Chondrocyte (in vitro differentiated cells): ENCODE data around the gene CRYGN. TPM values are rescaled to one million over a fixed set of nuclear protein-coding genes. Genes with fewer than 3 reads are reported as not detected.

Experiments used
- DNase-seq: peaks from one replicate; pipeline ENCODE4 v3.0.0; 2021; ENCODE audit warnings: mixed read lengths, low spot score
- H3K27ac Mint-ChIP-seq: one replicate; pipeline ENCODE4 v1.8.0; 2021; ENCODE audit warnings: mild to moderate bottlenecking, moderate library complexity, mixed read lengths; ENCODE audit not compliant: unreplicated experiment
- H3K27me3 Mint-ChIP-seq: 2 replicates; pipeline ENCODE4 v1.8.0; 2021; ENCODE audit warnings: low read depth, mixed read lengths
- H3K36me3 Mint-ChIP-seq: 2 replicates; pipeline ENCODE4 v1.8.0; 2021; ENCODE audit warnings: low read depth, mixed read lengths
- H3K4me1 Mint-ChIP-seq: 2 replicates; pipeline ENCODE4 v1.8.0; 2021; ENCODE audit warnings: low read depth, mild to moderate bottlenecking, mixed read lengths
- H3K4me3 Mint-ChIP-seq: one replicate; pipeline ENCODE4 v1.8.0; 2021; ENCODE audit warnings: mild to moderate bottlenecking, moderate library complexity, mixed read lengths; ENCODE audit not compliant: unreplicated experiment
- H3K9me3 Mint-ChIP-seq: 2 replicates; pipeline ENCODE4 v1.8.0; 2021; ENCODE audit warnings: low read depth, mixed read lengths
- total RNA-seq: library from RNA; stranded (reverse); gene quantifications from 3 replicates; pipeline ENCODE4 v1.2.1, GENCODE V29; 2021
- TF ChIP-seq, protein P1 (sequence below): fragments of 200-600 bp; sonication (generic); IDR thresholded peaks from 2 replicates; pipeline ENCODE4 v1.5.0; 2021; ENCODE audit warnings: antibody characterized with exemption, mild to moderate bottlenecking, moderate library complexity

CRYGN gene
- total RNA-seq, 1 donor from 2014 or later, result not detected

DNA sequence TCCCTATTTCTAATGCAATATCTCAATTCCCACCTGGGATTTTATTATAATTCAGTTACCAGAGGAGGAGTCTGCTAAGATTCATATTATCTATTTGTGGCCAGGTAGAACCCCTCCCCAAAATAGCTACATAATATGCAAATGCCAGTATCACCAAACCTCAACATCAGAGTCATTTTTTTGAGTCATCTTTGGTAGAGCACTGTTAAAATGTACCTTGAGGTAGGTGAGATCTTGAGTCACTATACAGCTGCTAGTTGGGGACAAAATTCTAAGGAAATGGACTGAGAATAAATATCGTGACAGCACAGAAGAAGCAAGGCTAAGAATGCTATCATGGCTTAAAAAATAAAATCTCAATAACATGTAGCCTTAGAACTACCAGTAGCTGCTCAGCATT lies 4.7 kb upstream of the CRYGN start:
- peaks cover 2% of the 10 kb centered on the region for H3K27me3 Mint-ChIP-seq
- no peak overlapping the region for H3K27ac Mint-ChIP-seq
- peaks cover 23% of the 10 kb centered on the region for H3K4me1 Mint-ChIP-seq
- H3K36me3 Mint-ChIP-seq, result no peaks in the 10 kb centered on the region
- H3K4me3 Mint-ChIP-seq, result no peak overlapping the region
- no peak for DNase-seq
- no peaks in the 10 kb centered on the region for H3K9me3 Mint-ChIP-seq
- TF ChIP-seq, protein P1, sequence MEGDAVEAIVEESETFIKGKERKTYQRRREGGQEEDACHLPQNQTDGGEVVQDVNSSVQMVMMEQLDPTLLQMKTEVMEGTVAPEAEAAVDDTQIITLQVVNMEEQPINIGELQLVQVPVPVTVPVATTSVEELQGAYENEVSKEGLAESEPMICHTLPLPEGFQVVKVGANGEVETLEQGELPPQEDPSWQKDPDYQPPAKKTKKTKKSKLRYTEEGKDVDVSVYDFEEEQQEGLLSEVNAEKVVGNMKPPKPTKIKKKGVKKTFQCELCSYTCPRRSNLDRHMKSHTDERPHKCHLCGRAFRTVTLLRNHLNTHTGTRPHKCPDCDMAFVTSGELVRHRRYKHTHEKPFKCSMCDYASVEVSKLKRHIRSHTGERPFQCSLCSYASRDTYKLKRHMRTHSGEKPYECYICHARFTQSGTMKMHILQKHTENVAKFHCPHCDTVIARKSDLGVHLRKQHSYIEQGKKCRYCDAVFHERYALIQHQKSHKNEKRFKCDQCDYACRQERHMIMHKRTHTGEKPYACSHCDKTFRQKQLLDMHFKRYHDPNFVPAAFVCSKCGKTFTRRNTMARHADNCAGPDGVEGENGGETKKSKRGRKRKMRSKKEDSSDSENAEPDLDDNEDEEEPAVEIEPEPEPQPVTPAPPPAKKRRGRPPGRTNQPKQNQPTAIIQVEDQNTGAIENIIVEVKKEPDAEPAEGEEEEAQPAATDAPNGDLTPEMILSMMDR, result no peak

DNA sequence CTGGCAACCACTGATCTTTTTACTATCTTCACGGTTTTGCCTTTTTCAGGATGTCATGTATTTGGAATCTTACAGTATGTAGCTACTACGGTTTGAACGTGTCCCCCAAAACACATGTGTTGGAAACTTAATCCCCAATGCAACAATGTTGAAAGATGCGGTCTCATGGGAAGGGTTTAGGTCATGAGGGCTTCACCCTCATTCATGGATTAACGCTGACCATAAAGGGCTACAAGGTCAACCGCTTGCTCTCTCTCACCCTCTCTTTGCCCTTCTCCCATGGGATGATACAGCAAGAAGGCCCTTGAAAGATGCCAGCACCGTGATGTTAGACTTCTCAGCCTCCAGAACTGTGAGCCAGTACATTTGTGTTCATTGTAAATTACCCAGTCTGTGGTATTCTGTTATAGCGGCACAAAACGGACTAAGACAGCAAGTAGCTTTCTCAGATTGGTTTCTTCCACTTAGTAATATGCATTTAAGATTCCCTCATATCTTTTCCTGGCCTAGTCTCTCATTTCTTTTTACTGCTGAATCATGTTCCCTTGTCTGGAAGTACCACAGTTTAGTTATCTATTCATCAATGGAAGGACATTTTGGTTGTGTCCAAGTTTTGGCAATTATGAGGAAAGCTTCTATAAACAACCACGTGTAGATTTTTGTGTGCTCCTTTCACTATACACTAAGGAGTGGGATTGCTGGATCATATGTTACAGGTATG lies 3.0 kb upstream of the CRYGN start:
- no peaks in the 10 kb centered on the region for H3K9me3 Mint-ChIP-seq
- H3K27ac Mint-ChIP-seq, result no peak overlapping the region
- H3K4me3 Mint-ChIP-seq, result no peak overlapping the region
- TF ChIP-seq, protein P1, result no peak
- peaks cover 2% of the 10 kb centered on the region for H3K27me3 Mint-ChIP-seq
- no peak for DNase-seq
- H3K36me3 Mint-ChIP-seq, result no peaks in the 10 kb centered on the region
- peaks cover 23% of the 10 kb centered on the region for H3K4me1 Mint-ChIP-seq

DNA sequence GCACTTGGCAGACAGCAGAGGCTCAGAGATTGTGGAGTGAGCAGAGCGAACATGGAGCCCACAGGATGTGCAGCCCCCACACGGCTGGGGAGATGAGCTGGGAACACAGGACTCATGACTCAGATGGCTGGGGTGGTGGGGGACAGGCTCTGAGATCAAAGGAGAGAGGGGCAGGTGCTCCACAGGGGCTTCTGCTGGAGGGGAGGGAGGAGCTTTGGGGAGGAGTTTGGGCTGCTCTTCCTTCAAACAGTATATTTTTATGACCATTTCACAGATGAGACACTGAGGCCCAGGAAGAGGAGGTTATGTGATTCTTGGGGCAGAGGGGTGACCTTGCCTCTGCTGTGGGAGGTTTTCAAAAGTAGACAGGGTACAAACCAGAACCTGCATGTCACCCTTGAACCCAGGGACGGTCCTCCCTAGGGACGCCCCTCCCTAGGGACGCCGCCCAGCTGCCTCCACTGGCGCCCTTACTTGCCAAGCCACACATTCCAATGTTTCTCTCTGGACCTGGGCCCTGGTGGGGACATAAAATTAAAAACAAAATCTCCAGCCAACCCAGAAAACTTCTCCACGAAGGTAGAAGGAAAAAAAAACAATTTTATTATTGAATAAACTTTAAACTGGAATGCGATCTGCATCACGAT lies 981 bp upstream of the CRYGN start:
- no peak for DNase-seq
- TF ChIP-seq, protein P1, result no peak
- Mint-ChIP-seq H3K27ac (peak overlapping the region; percentile 51), H3K9me3 (no peaks in the 10 kb centered on the region), H3K4me1 (peaks cover 27% of the 10 kb centered on the region), H3K4me3 (peak overlapping the region; percentile 6), H3K27me3 (no peaks in the 10 kb centered on the region), H3K36me3 (no peaks in the 10 kb centered on the region)

DNA sequence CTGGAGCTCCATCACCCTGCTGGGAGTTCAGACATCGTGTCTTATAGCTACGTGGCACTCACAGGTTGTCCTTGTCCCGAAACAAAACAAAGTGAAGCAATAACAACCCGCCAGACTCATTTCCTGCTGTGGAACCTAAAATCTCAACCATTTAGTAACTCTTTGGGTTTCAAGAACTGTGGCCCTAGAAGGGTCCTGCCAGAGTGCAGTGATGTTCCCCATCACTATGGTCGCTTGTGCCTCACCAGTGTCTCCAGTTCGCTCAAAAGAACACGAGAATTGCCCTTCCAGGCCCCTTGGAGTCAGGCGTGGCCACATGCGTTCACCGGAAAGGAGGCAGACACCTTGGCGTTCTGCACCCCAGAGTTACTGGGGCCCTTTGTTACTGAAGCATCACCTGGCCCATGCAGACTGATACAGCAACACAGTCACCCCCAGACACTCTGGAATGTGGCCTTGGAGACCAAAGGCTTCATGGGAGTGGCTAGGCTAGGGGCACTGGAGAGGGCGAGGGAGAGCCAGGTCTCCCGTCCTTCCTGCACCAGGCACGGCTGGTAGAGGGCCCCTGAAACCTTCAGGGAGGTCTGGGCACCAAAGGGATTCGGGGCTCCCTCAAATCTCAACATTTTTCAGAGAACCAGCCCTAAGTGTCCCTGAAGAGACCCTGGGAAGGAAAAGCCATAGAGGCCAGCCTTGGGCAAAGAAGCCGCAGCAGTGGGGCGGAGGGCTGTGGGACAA lies 908 bp downstream of the CRYGN start:
- TF ChIP-seq, protein P1, result no peak
- no peak for DNase-seq
- Mint-ChIP-seq H3K4me3 (no peak overlapping the region), H3K27me3 (no peaks in the 10 kb centered on the region), H3K4me1 (peaks cover 27% of the 10 kb centered on the region), H3K36me3 (no peaks in the 10 kb centered on the region), H3K27ac (no peak overlapping the region), H3K9me3 (no peaks in the 10 kb centered on the region)

DNA sequence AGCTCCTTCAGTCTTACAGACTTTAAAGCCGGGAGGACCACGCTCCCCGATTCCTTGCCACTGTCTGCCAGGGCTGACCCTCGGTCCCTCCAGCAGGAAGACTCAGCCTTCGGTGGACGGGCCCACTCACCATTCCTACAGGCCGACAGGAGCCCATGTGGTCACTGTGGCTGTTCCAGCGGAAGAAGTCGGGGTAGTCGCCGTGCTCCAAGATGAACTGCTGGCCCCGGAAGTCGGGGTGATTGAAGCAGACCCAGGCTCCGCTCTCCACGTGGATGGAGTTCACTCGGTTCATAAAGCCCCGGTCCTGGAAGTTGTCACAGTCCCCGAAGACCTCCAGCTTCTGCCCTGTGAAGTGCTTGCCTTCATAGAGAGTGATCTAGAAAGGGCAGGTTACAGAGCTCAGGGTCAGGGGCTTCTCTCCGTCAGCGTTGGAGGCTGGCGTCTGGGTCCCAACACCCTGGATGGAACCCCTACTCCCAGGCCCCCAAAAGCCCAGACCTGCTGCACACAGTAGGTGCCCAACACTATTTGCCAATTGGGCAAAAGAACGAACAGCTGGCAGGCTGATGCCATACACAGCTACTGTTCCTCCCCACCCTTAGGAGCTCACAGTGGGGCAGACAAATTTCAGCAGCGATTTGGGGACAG lies 1.9 kb downstream of the CRYGN start:
- H3K4me1 Mint-ChIP-seq, result peaks cover 27% of the 10 kb centered on the region
- no peaks in the 10 kb centered on the region for H3K9me3 Mint-ChIP-seq
- H3K36me3 Mint-ChIP-seq, result no peaks in the 10 kb centered on the region
- TF ChIP-seq, protein P1, result no peak
- H3K4me3 Mint-ChIP-seq, result no peak overlapping the region
- no peak for DNase-seq
- H3K27me3 Mint-ChIP-seq, result no peaks in the 10 kb centered on the region
- H3K27ac Mint-ChIP-seq, result no peak overlapping the region
